SK-N-SH (cell line): Measurements from ENCODE around the gene BFSP2. TPM values are rescaled to one million over a fixed set of nuclear protein-coding genes. Genes with fewer than 3 reads are reported as not detected.
A peak's percentile ranks its signal among the peaks of the same experiment; 100 is the strongest.

Source experiments
- CTCF ChIA-PET: fragments of 300-600, 350-600 bp; formaldehyde crosslinking; extraction: SDS; loops from one replicate; lab custom pipeline; 2021; lab: Yijun Ruan, JAX
- POLR2A ChIA-PET: fragments of 350-600 bp; sonication (Branson Sonifier 250); formaldehyde crosslinking; extraction: SDS; loops from one replicate; lab custom pipeline; 2020; ENCODE audit warnings: antibody characterized with exemption, inconsistent platforms; lab: Yijun Ruan, JAX
- DNase-seq: peaks from one replicate; pipeline ENCODE4 v3.0.0; 2012
- H2AFZ ChIP-seq: fragments of 200-600 bp; sonication (generic); 2 replicates; pipeline ENCODE4 v1.8.1; 2016; ENCODE audit warnings: antibody characterized with exemption, mild to moderate bottlenecking, low read depth
- H3F3A ChIP-seq: fragments of 200-600 bp; sonication (generic); replicated peaks from 2 replicates; pipeline ENCODE3; 2016; ENCODE audit warnings: antibody characterized with exemption, mild to moderate bottlenecking; ENCODE audit not compliant: insufficient read depth
- H3K27ac ChIP-seq, 2 experiments: fragments of 200-500 bp in 1 of 2; fragments of 200-600 bp in 1 of 2; sonication (Bioruptor generic) in 1 of 2; sonication (generic), shearing (Covaris generic) in 1 of 2; 2 replicates each; pipeline versions ENCODE4 v1.5.1 to v1.6.1; 2014 to 2016; ENCODE audit warnings: low read depth in 2 of 2, inconsistent platforms in 1 of 2, low read length in 1 of 2, mild to moderate bottlenecking in 1 of 2, mixed read lengths in 1 of 2
- H3K27me3 ChIP-seq: fragments of 200-600 bp; sonication (generic), shearing (Covaris generic); 2 replicates; pipeline ENCODE4 v1.6.1; 2016; ENCODE audit warnings: mixed run types; ENCODE audit not compliant: insufficient read depth
- H3K36me3 ChIP-seq, 2 experiments: fragments of 200-500 bp in 1 of 2; fragments of 200-600 bp in 1 of 2; sonication (Bioruptor generic) in 1 of 2; sonication (generic) in 1 of 2; replicated peaks in 1 of 2; 2 replicates each; pipeline versions ENCODE3 to v1.5.1; 2014 to 2016; ENCODE audit warnings: low read length in 1 of 2, mild to moderate bottlenecking in 1 of 2; ENCODE audit not compliant: insufficient read depth in 2 of 2, control insufficient read depth in 1 of 2
- H3K4me1 ChIP-seq, 2 experiments: fragments of 200-500 bp in 1 of 2; fragments of 200-600 bp in 1 of 2; sonication (Bioruptor generic) in 1 of 2; sonication (generic), shearing (Covaris generic) in 1 of 2; 2 replicates each; pipeline versions ENCODE4 v1.5.1 to v1.6.1; 2014 to 2016; ENCODE audit warnings: low read depth in 1 of 2, low read length in 1 of 2, mixed run types in 1 of 2; ENCODE audit not compliant: insufficient read depth in 2 of 2, control insufficient read depth in 1 of 2
- H3K4me2 ChIP-seq: fragments of 200-600 bp; sonication (generic), shearing (Covaris generic); 2 replicates; pipeline ENCODE4 v1.6.1; 2017; ENCODE audit warnings: mixed run types
- H3K4me3 ChIP-seq, 2 experiments: fragments of 200-500 bp in 1 of 2; fragments of 200-600 bp in 1 of 2; sonication (Bioruptor generic) in 1 of 2; sonication (generic), shearing (Covaris generic) in 1 of 2; 2 replicates each; pipeline versions ENCODE4 v1.5.1 to v1.8.1; 2014 to 2016; ENCODE audit warnings: low read depth in 2 of 2, inconsistent platforms in 1 of 2, low read length in 1 of 2, mild to moderate bottlenecking in 1 of 2, mixed read lengths in 1 of 2, moderate library complexity in 1 of 2
- H3K79me2 ChIP-seq: fragments of 200-600 bp; sonication (generic); 2 replicates; pipeline ENCODE4 v1.8.1; 2017; ENCODE audit warnings: mild to moderate bottlenecking; ENCODE audit not compliant: insufficient read depth
- H3K9ac ChIP-seq: fragments of 200-600 bp; sonication (generic); 2 replicates; pipeline ENCODE4 v1.6.1; 2017; ENCODE audit warnings: mixed run types
- H3K9me2 ChIP-seq: fragments of 200-600 bp; sonication (generic); 2 replicates; pipeline ENCODE4 v1.6.1; 2017; ENCODE audit warnings: mixed run types
- H3K9me3 ChIP-seq: fragments of 200-600 bp; sonication (generic); 2 replicates; pipeline ENCODE4 v1.6.1; 2017; ENCODE audit warnings: mixed run types, mild to moderate bottlenecking, moderate library complexity
- H4K20me1 ChIP-seq: fragments of 200-600 bp; sonication (generic); 2 replicates; pipeline ENCODE4 v1.6.1; 2017; ENCODE audit warnings: mild to moderate bottlenecking, mixed run types; ENCODE audit not compliant: insufficient read depth
- EP300 ChIP-seq, 2 experiments: IDR thresholded peaks; 2 replicates each; pipeline versions ENCODE4 v1.4.0 to v1.6.1; 2012; ENCODE audit warnings: borderline replicate concordance in 1 of 2, low read depth in 1 of 2, low read length in 1 of 2
- FOSL2 ChIP-seq: IDR thresholded peaks from 2 replicates; pipeline ENCODE4 v1.4.0; 2012; ENCODE audit warnings: low read depth, mild to moderate bottlenecking, moderate library complexity, borderline replicate concordance
- GATA2 ChIP-seq: sonication (generic); formaldehyde crosslinking; IDR thresholded peaks from 2 replicates; pipeline ENCODE4 v1.5.0; 2020; ENCODE audit warnings: mild to moderate bottlenecking, missing genetic modification reagents
- JUND ChIP-seq: IDR thresholded peaks from 2 replicates; pipeline ENCODE4 v1.4.0; 2012
- MEF2A ChIP-seq: IDR thresholded peaks from 2 replicates; pipeline ENCODE4 v1.4.0; 2012; ENCODE audit warnings: low read depth, borderline replicate concordance
- MXI1 ChIP-seq: IDR thresholded peaks from 2 replicates; pipeline ENCODE4 v1.6.1; 2012; ENCODE audit warnings: mild to moderate bottlenecking, low read depth, low read length, improper control_type of control experiment
- NRF1 ChIP-seq: IDR thresholded peaks from 2 replicates; pipeline ENCODE4 v1.6.1; 2012; ENCODE audit warnings: low read depth, mild to moderate bottlenecking, low read length
- POLR2AphosphoS5 ChIP-seq: IDR thresholded peaks from 2 replicates; pipeline ENCODE4 v1.6.1; 2012; ENCODE audit warnings: low read depth, low read length
- RAD21 ChIP-seq: IDR thresholded peaks from 2 replicates; pipeline ENCODE4 v1.6.1; 2012; ENCODE audit warnings: mild to moderate bottlenecking, low read length
- RCOR1 ChIP-seq: fragments of 150-350 bp; IDR thresholded peaks from 2 replicates; pipeline ENCODE4 v1.6.1; 2017; ENCODE audit warnings: antibody characterized with exemption, low read length
- RXRA ChIP-seq: IDR thresholded peaks from 2 replicates; pipeline ENCODE4 v1.4.0; 2012; ENCODE audit warnings: low read depth, mild to moderate bottlenecking, borderline replicate concordance
- SIN3A ChIP-seq: IDR thresholded peaks from 2 replicates; pipeline ENCODE4 v1.6.1; 2012; ENCODE audit warnings: low read depth, mild to moderate bottlenecking, low read length, moderate library complexity, borderline replicate concordance
- TCF12 ChIP-seq: IDR thresholded peaks from 2 replicates; pipeline ENCODE4 v1.4.0; 2012
- TEAD4 ChIP-seq: IDR thresholded peaks from 2 replicates; pipeline ENCODE4 v1.4.0; 2012; ENCODE audit warnings: mild to moderate bottlenecking, borderline replicate concordance; ENCODE audit not compliant: insufficient read depth
- YY1 ChIP-seq: IDR thresholded peaks from 2 replicates; pipeline ENCODE4 v1.4.0; 2012; ENCODE audit warnings: low read depth, mild to moderate bottlenecking
- WGBS: methylation state at CpG from one replicate; pipeline ENCODE4 v1.1.6; 2017; ENCODE audit warnings: low lambda C conversion rate; 5-methylcytosine and 5-hydroxymethylcytosine counted together
- polyA plus RNA-seq, 3 experiments: library from polyadenylated mRNA; depleted of rRNA; stranded (reverse); fragments of >200 nt; gene quantifications; 2 replicates each; pipeline ENCODE4 v1.2.3, GENCODE V29; 2012
- TF ChIP-seq, protein P1 (sequence below): fragments of 150-350 bp; IDR thresholded peaks from 2 replicates; pipeline ENCODE4 v1.6.1; 2016; ENCODE audit warnings: mild to moderate bottlenecking, low read depth, low read length
- TF ChIP-seq, protein P2 (sequence below): IDR thresholded peaks from 2 replicates; pipeline ENCODE4 v1.4.0; 2012; ENCODE audit warnings: low read depth
- TF ChIP-seq, protein P3 (sequence below): IDR thresholded peaks from 2 replicates; pipeline ENCODE4 v1.6.1; 2012; ENCODE audit warnings: mild to moderate bottlenecking, low read depth, low read length, moderate library complexity
- TF ChIP-seq, protein P4 (sequence below): fragments of 200-600 bp; sonication (generic); IDR thresholded peaks from 2 replicates; pipeline ENCODE4 v1.6.1; 2017; ENCODE audit warnings: antibody characterized with exemption, mild to moderate bottlenecking, moderate library complexity
- TF ChIP-seq, protein P5 (sequence below): IDR thresholded peaks from 2 replicates; pipeline ENCODE4; 2012

Gene BFSP2
- polyA plus RNA-seq, 1 of the 3 experiments (the other 2 are of a cell fraction) = not detected

DNA sequence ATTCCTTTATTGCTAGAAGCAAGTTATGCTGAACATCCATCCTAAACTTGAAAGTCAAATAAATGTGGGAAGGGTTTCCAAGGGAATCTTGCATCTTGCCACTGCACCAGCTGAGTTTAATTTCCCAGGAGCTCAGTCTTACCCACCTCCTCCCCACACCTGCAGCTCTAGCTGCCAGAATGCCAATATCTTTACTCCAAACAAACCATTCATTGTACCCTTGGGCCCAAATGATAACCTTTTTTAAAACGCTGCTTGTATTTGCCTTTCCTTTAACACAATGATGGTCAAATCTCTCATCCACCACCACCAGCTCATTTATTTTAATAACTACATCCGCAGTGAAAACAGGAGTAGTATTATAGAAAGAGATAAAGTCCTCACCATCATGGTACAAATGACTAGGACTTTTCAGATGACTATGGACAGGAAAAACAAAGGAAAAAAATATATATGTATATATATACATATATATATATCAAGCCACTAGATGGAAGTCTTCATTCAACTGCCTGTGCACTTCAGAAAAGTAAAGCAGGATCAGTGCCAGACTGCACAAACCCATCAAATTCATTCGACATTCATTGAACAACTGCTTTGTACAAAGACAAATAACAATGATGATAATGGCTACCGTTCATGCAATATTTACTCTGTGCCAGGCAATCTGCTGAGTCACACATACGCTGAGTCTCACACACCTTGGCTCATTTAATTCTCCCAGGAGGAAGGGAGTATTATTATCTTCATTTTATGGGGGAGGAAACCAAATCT is 44.0 kb downstream of the BFSP2 start:
- WGBS = 63% methylated on average over 5 of the region's 5 CpGs
- Histone ChIP-seq H3K9ac (no peak overlapping the region), H3K9me2 (no peaks in the 10 kb centered on the region), H3K4me2 (no peak overlapping the region), H3K9me3 (no peaks in the 10 kb centered on the region), H3K36me3 (no peaks in the 10 kb centered on the region), H3K4me3 (no peak overlapping the region), H3F3A (no peaks in the 10 kb centered on the region), H3K27me3 (peaks cover 6% of the 10 kb centered on the region; the same call in 1 of the 2 replicates), H3K27ac (no peak overlapping the region), H4K20me1 (no peaks in the 10 kb centered on the region), H2AFZ (no peak overlapping the region), H3K4me1 (peaks cover 0 to 8% of the 10 kb centered on the region in 2 experiments; a peak in 1 of 4 replicates), H3K79me2 (no peaks in the 10 kb centered on the region)
- TF ChIP-seq EP300 (IDR thresholded peaks at IDR 0.05; ENCODE audit: borderline replicate concordance in 1 of 2, low read depth in 1 of 2, low read length in 1 of 2) = no peak
- TF ChIP-seq POLR2AphosphoS5 = no peak
- TF ChIP-seq, protein P1, sequence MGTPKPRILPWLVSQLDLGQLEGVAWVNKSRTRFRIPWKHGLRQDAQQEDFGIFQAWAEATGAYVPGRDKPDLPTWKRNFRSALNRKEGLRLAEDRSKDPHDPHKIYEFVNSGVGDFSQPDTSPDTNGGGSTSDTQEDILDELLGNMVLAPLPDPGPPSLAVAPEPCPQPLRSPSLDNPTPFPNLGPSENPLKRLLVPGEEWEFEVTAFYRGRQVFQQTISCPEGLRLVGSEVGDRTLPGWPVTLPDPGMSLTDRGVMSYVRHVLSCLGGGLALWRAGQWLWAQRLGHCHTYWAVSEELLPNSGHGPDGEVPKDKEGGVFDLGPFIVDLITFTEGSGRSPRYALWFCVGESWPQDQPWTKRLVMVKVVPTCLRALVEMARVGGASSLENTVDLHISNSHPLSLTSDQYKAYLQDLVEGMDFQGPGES = no peak
- no peak for TF ChIP-seq RXRA
- peak; percentile 39; the same call in 1 of the 2 replicates for TF ChIP-seq RAD21
- no peak for TF ChIP-seq RCOR1
- POLR2A ChIA-PET = no interaction called here
- DNase-seq = no peak
- CTCF ChIA-PET = no interaction called here

DNA sequence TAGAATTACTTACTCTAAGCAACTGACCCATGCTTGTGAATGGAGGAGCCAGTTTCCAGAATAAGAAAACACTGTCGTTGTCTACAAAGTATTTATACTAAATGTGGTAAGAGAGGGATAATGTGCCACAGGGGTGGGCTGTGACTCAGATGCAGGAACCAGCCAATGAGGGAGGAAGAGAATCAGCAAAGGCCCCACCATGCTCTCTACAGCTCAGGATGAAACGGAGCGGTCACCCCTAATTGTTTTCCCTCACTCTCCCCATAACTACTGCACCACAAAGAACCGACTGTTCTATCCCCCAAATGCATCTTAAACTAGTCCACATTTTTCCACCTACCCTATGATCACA is 44.5 kb downstream of the BFSP2 start:
- peaks cover 0 to 8% of the 10 kb centered on the region in 2 experiments; a peak in 1 of 4 replicates for H3K4me1 ChIP-seq
- no peak overlapping the region for H3K27ac ChIP-seq
- H3K27me3 ChIP-seq = peaks cover 6% of the 10 kb centered on the region; the same call in 1 of the 2 replicates
- no peaks in the 10 kb centered on the region for H3K9me3 ChIP-seq
- no peaks in the 10 kb centered on the region for H3K36me3 ChIP-seq
- no peaks in the 10 kb centered on the region for H3K9me2 ChIP-seq
- no peak for DNase-seq
- H3F3A ChIP-seq = no peaks in the 10 kb centered on the region
- ChIA-PET POLR2A (no interaction called here), CTCF (no interaction called here)
- H2AFZ ChIP-seq = no peak overlapping the region
- H3K9ac ChIP-seq = no peak overlapping the region
- 73% methylated on average over 4 of the region's 4 CpGs for WGBS
- no peaks in the 10 kb centered on the region for H4K20me1 ChIP-seq
- no peak overlapping the region for H3K4me2 ChIP-seq
- H3K4me3 ChIP-seq = no peak overlapping the region
- H3K79me2 ChIP-seq = no peaks in the 10 kb centered on the region
- no peak for TF ChIP-seq NRF1
- TF ChIP-seq FOSL2 = no peak
- TF ChIP-seq, protein P2, sequence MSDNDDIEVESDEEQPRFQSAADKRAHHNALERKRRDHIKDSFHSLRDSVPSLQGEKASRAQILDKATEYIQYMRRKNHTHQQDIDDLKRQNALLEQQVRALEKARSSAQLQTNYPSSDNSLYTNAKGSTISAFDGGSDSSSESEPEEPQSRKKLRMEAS = no peak
- TF ChIP-seq SIN3A = no peak
- TF ChIP-seq, protein P3, sequence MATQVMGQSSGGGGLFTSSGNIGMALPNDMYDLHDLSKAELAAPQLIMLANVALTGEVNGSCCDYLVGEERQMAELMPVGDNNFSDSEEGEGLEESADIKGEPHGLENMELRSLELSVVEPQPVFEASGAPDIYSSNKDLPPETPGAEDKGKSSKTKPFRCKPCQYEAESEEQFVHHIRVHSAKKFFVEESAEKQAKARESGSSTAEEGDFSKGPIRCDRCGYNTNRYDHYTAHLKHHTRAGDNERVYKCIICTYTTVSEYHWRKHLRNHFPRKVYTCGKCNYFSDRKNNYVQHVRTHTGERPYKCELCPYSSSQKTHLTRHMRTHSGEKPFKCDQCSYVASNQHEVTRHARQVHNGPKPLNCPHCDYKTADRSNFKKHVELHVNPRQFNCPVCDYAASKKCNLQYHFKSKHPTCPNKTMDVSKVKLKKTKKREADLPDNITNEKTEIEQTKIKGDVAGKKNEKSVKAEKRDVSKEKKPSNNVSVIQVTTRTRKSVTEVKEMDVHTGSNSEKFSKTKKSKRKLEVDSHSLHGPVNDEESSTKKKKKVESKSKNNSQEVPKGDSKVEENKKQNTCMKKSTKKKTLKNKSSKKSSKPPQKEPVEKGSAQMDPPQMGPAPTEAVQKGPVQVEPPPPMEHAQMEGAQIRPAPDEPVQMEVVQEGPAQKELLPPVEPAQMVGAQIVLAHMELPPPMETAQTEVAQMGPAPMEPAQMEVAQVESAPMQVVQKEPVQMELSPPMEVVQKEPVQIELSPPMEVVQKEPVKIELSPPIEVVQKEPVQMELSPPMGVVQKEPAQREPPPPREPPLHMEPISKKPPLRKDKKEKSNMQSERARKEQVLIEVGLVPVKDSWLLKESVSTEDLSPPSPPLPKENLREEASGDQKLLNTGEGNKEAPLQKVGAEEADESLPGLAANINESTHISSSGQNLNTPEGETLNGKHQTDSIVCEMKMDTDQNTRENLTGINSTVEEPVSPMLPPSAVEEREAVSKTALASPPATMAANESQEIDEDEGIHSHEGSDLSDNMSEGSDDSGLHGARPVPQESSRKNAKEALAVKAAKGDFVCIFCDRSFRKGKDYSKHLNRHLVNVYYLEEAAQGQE = no peak
- TF ChIP-seq, protein P4, sequence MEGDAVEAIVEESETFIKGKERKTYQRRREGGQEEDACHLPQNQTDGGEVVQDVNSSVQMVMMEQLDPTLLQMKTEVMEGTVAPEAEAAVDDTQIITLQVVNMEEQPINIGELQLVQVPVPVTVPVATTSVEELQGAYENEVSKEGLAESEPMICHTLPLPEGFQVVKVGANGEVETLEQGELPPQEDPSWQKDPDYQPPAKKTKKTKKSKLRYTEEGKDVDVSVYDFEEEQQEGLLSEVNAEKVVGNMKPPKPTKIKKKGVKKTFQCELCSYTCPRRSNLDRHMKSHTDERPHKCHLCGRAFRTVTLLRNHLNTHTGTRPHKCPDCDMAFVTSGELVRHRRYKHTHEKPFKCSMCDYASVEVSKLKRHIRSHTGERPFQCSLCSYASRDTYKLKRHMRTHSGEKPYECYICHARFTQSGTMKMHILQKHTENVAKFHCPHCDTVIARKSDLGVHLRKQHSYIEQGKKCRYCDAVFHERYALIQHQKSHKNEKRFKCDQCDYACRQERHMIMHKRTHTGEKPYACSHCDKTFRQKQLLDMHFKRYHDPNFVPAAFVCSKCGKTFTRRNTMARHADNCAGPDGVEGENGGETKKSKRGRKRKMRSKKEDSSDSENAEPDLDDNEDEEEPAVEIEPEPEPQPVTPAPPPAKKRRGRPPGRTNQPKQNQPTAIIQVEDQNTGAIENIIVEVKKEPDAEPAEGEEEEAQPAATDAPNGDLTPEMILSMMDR = no peak
- no peak for TF ChIP-seq GATA2
- TF ChIP-seq TEAD4 = no peak
- TF ChIP-seq MXI1 = no peak
- no peak for TF ChIP-seq TCF12
- TF ChIP-seq YY1 = no peak
- no peak for TF ChIP-seq JUND
- no peak for TF ChIP-seq MEF2A
- no peak for TF ChIP-seq RAD21
- TF ChIP-seq, protein P5, sequence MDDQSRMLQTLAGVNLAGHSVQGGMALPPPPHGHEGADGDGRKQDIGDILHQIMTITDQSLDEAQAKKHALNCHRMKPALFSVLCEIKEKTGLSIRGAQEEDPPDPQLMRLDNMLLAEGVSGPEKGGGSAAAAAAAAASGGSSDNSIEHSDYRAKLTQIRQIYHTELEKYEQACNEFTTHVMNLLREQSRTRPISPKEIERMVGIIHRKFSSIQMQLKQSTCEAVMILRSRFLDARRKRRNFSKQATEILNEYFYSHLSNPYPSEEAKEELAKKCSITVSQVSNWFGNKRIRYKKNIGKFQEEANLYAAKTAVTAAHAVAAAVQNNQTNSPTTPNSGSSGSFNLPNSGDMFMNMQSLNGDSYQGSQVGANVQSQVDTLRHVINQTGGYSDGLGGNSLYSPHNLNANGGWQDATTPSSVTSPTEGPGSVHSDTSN = no peak
